Renal pelvis (tissue), 4 donors: Measurements from ENCODE around the gene DNAH12. TPM values are rescaled to one million over a fixed set of nuclear protein-coding genes. Genes with fewer than 3 reads are reported as not detected.
"Not testable (repeated sequence)": the region's sequence is repeated elsewhere in the genome, so short reads cannot be mapped to it uniquely, and the experiment has no call there.

Experiments used
- DNase-seq: peaks from one replicate; pipeline ENCODE4 v3.0.0-alpha.2; 2013
- polyA plus RNA-seq, 3 donors: library from polyadenylated mRNA; unstranded; fragments of 120-200 nt; gene quantifications; one replicate each; pipeline ENCODE4 v1.2.1, GENCODE V29; 2013; ENCODE audit not compliant: insufficient read length in 3 of 3

DNAH12 gene
- polyA plus RNA-seq, 3 donors: 0.94 to 1.7 (median 1.6) TPM

GRCh38 chr3:57530071-57530608 lies 14.0 kb downstream of the DNAH12 start:
- DNase-seq: no peak

- no peak for DNase-seq
These were observed 25.7 kb downstream of the DNAH12 start for GRCh38 chr3:57518276-57518915.

GRCh38 chr3:57512166-57512565 lies 32.0 kb downstream of the DNAH12 start:
- no peak for DNase-seq

- DNase-seq: no peak
These were observed 38.2 kb downstream of the DNAH12 start for GRCh38 chr3:57505901-57506300.

GRCh38 chr3:57500506-57500905 lies 43.6 kb downstream of the DNAH12 start:
- DNase-seq: no peak

GRCh38 chr3:57497904-57498303 lies 46.2 kb downstream of the DNAH12 start:
- no peak for DNase-seq

GRCh38 chr3:57484563-57484962 lies 59.6 kb downstream of the DNAH12 start:
- DNase-seq: no peak

- not testable (repeated sequence) for DNase-seq
These were observed 67.0 kb downstream of the DNAH12 start for GRCh38 chr3:57477193-57477592.

- DNase-seq: no peak
These were observed 79.3 kb downstream of the DNAH12 start for GRCh38 chr3:57464801-57465200.

GRCh38 chr3:57464011-57464410 lies 80.1 kb downstream of the DNAH12 start:
- no peak for DNase-seq

- no peak for DNase-seq
These were observed 92.8 kb downstream of the DNAH12 start for GRCh38 chr3:57451150-57451846.

- DNase-seq: not testable (repeated sequence)
These were observed 94.8 kb downstream of the DNAH12 start for GRCh38 chr3:57449276-57449847.

- not testable (repeated sequence) for DNase-seq
These were observed 95.7 kb downstream of the DNAH12 start for GRCh38 chr3:57448489-57448888.

- DNase-seq: no peak
These were observed 97.8 kb downstream of the DNAH12 start for GRCh38 chr3:57446318-57446841.

GRCh38 chr3:57444469-57444868 lies 99.7 kb downstream of the DNAH12 start:
- no peak for DNase-seq

- DNase-seq: not testable (repeated sequence)
These were observed 104.0 kb downstream of the DNAH12 start for GRCh38 chr3:57440144-57440543.

- not testable (repeated sequence) for DNase-seq
These were observed 105.7 kb downstream of the DNAH12 start for GRCh38 chr3:57438460-57438859.

- DNase-seq: no peak
These were observed 107.9 kb downstream of the DNAH12 start for GRCh38 chr3:57436195-57436761.

GRCh38 chr3:57434041-57434440 lies 110.1 kb downstream of the DNAH12 start:
- DNase-seq: peak; percentile 30

- no peak for DNase-seq
These were observed 120.8 kb downstream of the DNAH12 start for GRCh38 chr3:57423335-57423734.

- DNase-seq: no peak
These were observed 122.8 kb downstream of the DNAH12 start for GRCh38 chr3:57421336-57421735.

GRCh38 chr3:57420001-57420400 lies 124.1 kb downstream of the DNAH12 start:
- DNase-seq: no peak
